Endothelial cell of umbilical vein (primary cell): ENCODE measurements around the gene FER. TPM values are rescaled to one million over a fixed set of nuclear protein-coding genes. Genes with fewer than 3 reads are reported as not detected.

Source experiments
- BruUV-seq: library from RNA; stranded (reverse); fragments of 400-500 nt; replicated peaks from 2 replicates; lab custom pipeline; 2021; lab: Mats Ljungman, UMichigan
- CTCF ChIA-PET: fragments of 300-600, 350-600 bp; sonication (Branson Sonifier 250); formaldehyde crosslinking; loops from one replicate; lab custom pipeline; 2021; ENCODE audit warnings: antibody characterized with exemption, inconsistent platforms; lab: Charles Lee
- POLR2A ChIA-PET: fragments of 300-600, 350-600 bp; sonication (Branson Sonifier 250); formaldehyde crosslinking; loops from one replicate; lab custom pipeline; 2021; ENCODE audit warnings: antibody characterized with exemption, inconsistent platforms; lab: Charles Lee
- DNase-seq: peaks from one replicate; pipeline ENCODE4 v3.0.0-alpha.2; 2011; ENCODE audit warnings: low read depth, low spot score
- FAIRE-seq: peaks from 2 replicates; lab custom pipeline; 2011; peaks lifted over from hg19 to GRCh38; lab: Jason Lieb, UNC
- H2AFZ ChIP-seq: 2 replicates; pipeline ENCODE4 v1.6.0; 2012; ENCODE audit warnings: low read depth, low read length, control low read depth, inconsistent platforms
- H3K27ac ChIP-seq: 2 replicates; pipeline ENCODE4 v1.5.1; 2011; ENCODE audit warnings: low read depth, mild to moderate bottlenecking, control low read depth, low read length, moderate library complexity; ENCODE audit not compliant: insufficient read depth
- H3K27me3 ChIP-seq, 2 experiments: 2 replicates each; pipeline versions ENCODE4 v1.6.0 to v1.6.1; 2011; ENCODE audit warnings: low read length in 2 of 2, mixed read lengths in 1 of 2; ENCODE audit not compliant: control insufficient read depth in 2 of 2, insufficient read depth in 2 of 2
- H3K36me3 ChIP-seq, 2 experiments: 2 replicates in 1 of 2; 3 replicates in 1 of 2; pipeline ENCODE4 v1.5.1; 2011; ENCODE audit warnings: low read length in 2 of 2, mild to moderate bottlenecking in 1 of 2, moderate library complexity in 1 of 2; ENCODE audit not compliant: control insufficient read depth in 2 of 2, insufficient read depth in 2 of 2; ENCODE audit errors: extremely low read depth in 1 of 2
- H3K4me1 ChIP-seq: 3 replicates; pipeline ENCODE4 v1.5.1; 2011; ENCODE audit warnings: mild to moderate bottlenecking, low read length; ENCODE audit not compliant: control insufficient read depth, insufficient read depth; ENCODE audit errors: extremely low read depth
- H3K4me2 ChIP-seq: 2 replicates; pipeline ENCODE4 v1.6.1; 2011; ENCODE audit warnings: low read length, control low read depth, mixed read lengths; ENCODE audit not compliant: insufficient read depth
- H3K4me3 ChIP-seq, 3 experiments: fragments of 200-600 bp in 1 of 3; sonication (generic), shearing (Covaris generic) in 1 of 3; replicated peaks in 1 of 3; 2 replicates each; pipeline ENCODE4 v1.5.1; 2011 to 2016; ENCODE audit warnings: control low read depth in 3 of 3, low read length in 3 of 3, mild to moderate bottlenecking in 2 of 3, inconsistent platforms in 1 of 3, low read depth in 1 of 3, moderate library complexity in 1 of 3; ENCODE audit not compliant: insufficient read depth in 1 of 3
- H3K79me2 ChIP-seq: 2 replicates; pipeline ENCODE4 v1.6.0; 2012; ENCODE audit warnings: low read length, inconsistent platforms; ENCODE audit not compliant: control insufficient read depth, insufficient read depth
- H3K9ac ChIP-seq: replicated peaks from 2 replicates; pipeline ENCODE3; 2011; ENCODE audit warnings: low read length, control low read depth; ENCODE audit not compliant: insufficient read depth; ENCODE audit errors: extremely low read depth
- H3K9me1 ChIP-seq: replicated peaks from 3 replicates; pipeline ENCODE4 v1.6.0; 2011; ENCODE audit warnings: mild to moderate bottlenecking, low read length; ENCODE audit not compliant: control insufficient read depth, insufficient read depth; ENCODE audit errors: extremely low read depth
- H3K9me3 ChIP-seq: replicated peaks from 2 replicates; pipeline ENCODE4 v1.5.1; 2012; ENCODE audit warnings: low read length, inconsistent platforms; ENCODE audit not compliant: control insufficient read depth, insufficient read depth
- H4K20me1 ChIP-seq: replicated peaks from 2 replicates; pipeline ENCODE3; 2011; ENCODE audit warnings: mild to moderate bottlenecking, low read length; ENCODE audit not compliant: control insufficient read depth, insufficient read depth; ENCODE audit errors: extremely low read depth
- CTCF ChIP-seq, 2 donors: IDR thresholded peaks; 1 replicate in 1 of 2; 2 replicates in 1 of 2; pipeline ENCODE4 v1.5.1; 2011; ENCODE audit warnings: low read length in 2 of 2, mild to moderate bottlenecking in 2 of 2, moderate library complexity in 2 of 2, control low read depth in 1 of 2, inconsistent platforms in 1 of 2, low read depth in 1 of 2; ENCODE audit not compliant: insufficient read depth in 1 of 2; ENCODE audit errors: extremely low read depth in 1 of 2
- EZH2 ChIP-seq: IDR thresholded peaks from 2 replicates; pipeline ENCODE4 v1.6.1; 2012; ENCODE audit warnings: borderline replicate concordance, low read depth, mild to moderate bottlenecking, moderate library complexity, low read length, inconsistent platforms; ENCODE audit not compliant: severe bottlenecking
- FOS ChIP-seq: IDR thresholded peaks from 2 replicates; pipeline ENCODE4 v1.6.1; 2011; ENCODE audit warnings: mild to moderate bottlenecking, low read length, moderate library complexity, borderline replicate concordance; ENCODE audit not compliant: insufficient read depth
- GATA2 ChIP-seq: IDR thresholded peaks from 2 replicates; pipeline ENCODE4 v1.7.0; 2011; ENCODE audit warnings: low read depth, mild to moderate bottlenecking, moderate library complexity, mixed read lengths, low read length; ENCODE audit not compliant: insufficient read length, insufficient read depth
- JUN ChIP-seq: IDR thresholded peaks from 2 replicates; pipeline ENCODE4 v1.6.1; 2011; ENCODE audit warnings: borderline replicate concordance, low read depth; ENCODE audit not compliant: insufficient read length, insufficient read depth
- MAX ChIP-seq: IDR thresholded peaks from 2 replicates; pipeline ENCODE4 v1.6.1; 2011; ENCODE audit not compliant: insufficient read depth, insufficient read length
- MYC ChIP-seq: IDR thresholded peaks from one replicate; pipeline ENCODE4 v1.6.1; 2011; ENCODE audit warnings: mild to moderate bottlenecking, low read depth, low read length
- POLR2A ChIP-seq: IDR thresholded peaks from 2 replicates; pipeline ENCODE4 v1.6.1; 2012; ENCODE audit warnings: low read depth, mild to moderate bottlenecking, control low read depth, low read length
- POLR2AphosphoS5 ChIP-seq: IDR thresholded peaks from 2 replicates; pipeline ENCODE4 v1.6.1; 2012; ENCODE audit warnings: low read depth, mild to moderate bottlenecking, control low read depth, low read length, moderate library complexity; ENCODE audit not compliant: insufficient read depth
- dilution Hi-C: fragments of 300-500 bp; cut with MboI; formaldehyde crosslinking; loops from one replicate; pipeline ENCODE4 v1.15.0; 2019; ENCODE audit warnings: low sequenced_read_pairs; ENCODE audit not compliant: extremely low pct_ligation_motif_present
- intact Hi-C: fragments of 100-400 bp; cut with micrococcal nuclease; formaldehyde crosslinking; loops from one replicate; pipeline ENCODE4 v1.10.0; 2022
- polyA plus RNA-seq, 4 experiments: library from polyadenylated mRNA; depleted of rRNA in 3 of 4; stranded (reverse) in 3 of 4; unstranded in 1 of 4; fragments of >200 nt; gene quantifications; 2 replicates each; pipeline versions ENCODE4 v1.2.1 to v1.2.3, GENCODE V29; 2011 to 2012; ENCODE audit warnings: missing spikeins in 1 of 4
- total RNA-seq: library from RNA; stranded (reverse); gene quantifications from 2 replicates; pipeline ENCODE4 v1.2.3, GENCODE V29; 2021

FER gene
- total and polyA plus RNA-seq, 2 donors (not counting 3 experiments of a cell fraction or from before 2014, with no cell fraction given), result 2.3 to 27.5 TPM

GRCh38 chr5:109053995-109054417 is 306.3 kb downstream of the FER start:
- Histone ChIP-seq H4K20me1 (no peaks in the 10 kb centered on the region), H3K36me3 (no peaks in the 10 kb centered on the region), H3K27ac (no peak overlapping the region), H3K4me3 (no peak overlapping the region), H3K4me2 (no peak overlapping the region), H3K9ac (no peak overlapping the region), H3K27me3 (no peaks in the 10 kb centered on the region), H2AFZ (no peak overlapping the region), H3K9me3 (no peaks in the 10 kb centered on the region), H3K4me1 (no peaks in the 10 kb centered on the region), H3K79me2 (no peaks in the 10 kb centered on the region), H3K9me1 (no peaks in the 10 kb centered on the region)
- ChIA-PET CTCF (no interaction called here), POLR2A (no interaction called here)
- dilution Hi-C loops (no loop called here), intact Hi-C loops (no loop called here)
- FAIRE-seq (no peak), DNase-seq (no peak)
- BruUV-seq, result no TSS peak
- no peak for TF ChIP-seq MYC
- TF ChIP-seq MAX, result no peak
- no peak for TF ChIP-seq POLR2AphosphoS5
- no peak for TF ChIP-seq GATA2
- no peak for TF ChIP-seq EZH2
- TF ChIP-seq POLR2A, result no peak
- no peak for TF ChIP-seq CTCF (IDR thresholded peaks at IDR 0.05; ENCODE audit: extremely low read depth in 1 of 2, insufficient read depth in 1 of 2, low read depth in 1 of 2, low read length in 2 of 2)
- TF ChIP-seq FOS, result no peak
- no peak for TF ChIP-seq JUN
